IPS DF 19.7 (cell line): ENCODE measurements around the gene SCN1A.
A peak's percentile ranks its signal among the peaks of the same experiment; 100 is the strongest.

Experiments used
- DNase-seq: peaks from one replicate; pipeline ENCODE4 v3.0.0-alpha.2; 2013; ENCODE audit warnings: low read depth, low spot score

Gene SCN1A

GRCh38 chr2:165970663-165971062 lies 157.2 kb downstream of the SCN1A start:
- no peak for DNase-seq

DNA sequence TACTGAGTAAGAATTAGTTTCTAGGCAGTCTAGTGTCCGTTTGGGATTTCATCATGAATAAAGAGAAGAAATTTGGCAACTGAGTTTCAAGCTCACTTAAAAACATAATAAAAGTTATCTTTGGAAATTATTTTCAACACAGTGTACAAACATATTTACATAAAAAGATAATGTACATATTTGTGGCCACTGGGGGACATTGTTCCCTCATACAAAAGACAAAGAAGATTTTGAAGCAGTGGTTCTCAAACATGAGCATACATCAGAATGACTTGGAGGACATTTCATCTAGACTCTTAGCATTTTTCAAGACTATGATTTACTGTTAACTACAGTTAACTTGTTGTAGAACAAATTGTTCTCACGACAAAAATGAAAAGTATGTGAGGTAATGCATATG lies 158.6 kb downstream of the SCN1A start:
- no peak for DNase-seq

GRCh38 chr2:165967746-165968145 lies 160.1 kb downstream of the SCN1A start:
- no peak for DNase-seq

DNA sequence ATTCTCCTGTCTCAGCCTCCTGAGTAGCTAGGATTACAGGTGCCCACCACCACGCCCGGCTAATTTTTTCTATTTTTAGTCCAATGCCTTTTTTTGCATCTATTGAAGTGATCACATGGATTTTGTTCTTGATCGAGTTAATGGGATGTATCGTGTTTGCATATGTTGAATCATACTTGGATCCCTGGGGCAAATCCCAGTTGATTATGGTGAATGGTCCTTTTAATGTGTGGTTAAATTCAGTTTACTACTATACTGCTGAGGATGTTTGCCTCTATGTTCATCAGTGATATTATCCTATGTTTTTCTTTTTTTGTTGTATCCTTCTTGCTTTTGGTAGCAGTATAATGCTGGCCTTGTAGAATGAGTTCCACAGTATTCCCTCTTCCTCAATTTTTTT lies 166.0 kb downstream of the SCN1A start:
- no peak for DNase-seq

- no peak for DNase-seq
These were observed 168.4 kb downstream of the SCN1A start for GRCh38 chr2:165959371-165959770.

DNA sequence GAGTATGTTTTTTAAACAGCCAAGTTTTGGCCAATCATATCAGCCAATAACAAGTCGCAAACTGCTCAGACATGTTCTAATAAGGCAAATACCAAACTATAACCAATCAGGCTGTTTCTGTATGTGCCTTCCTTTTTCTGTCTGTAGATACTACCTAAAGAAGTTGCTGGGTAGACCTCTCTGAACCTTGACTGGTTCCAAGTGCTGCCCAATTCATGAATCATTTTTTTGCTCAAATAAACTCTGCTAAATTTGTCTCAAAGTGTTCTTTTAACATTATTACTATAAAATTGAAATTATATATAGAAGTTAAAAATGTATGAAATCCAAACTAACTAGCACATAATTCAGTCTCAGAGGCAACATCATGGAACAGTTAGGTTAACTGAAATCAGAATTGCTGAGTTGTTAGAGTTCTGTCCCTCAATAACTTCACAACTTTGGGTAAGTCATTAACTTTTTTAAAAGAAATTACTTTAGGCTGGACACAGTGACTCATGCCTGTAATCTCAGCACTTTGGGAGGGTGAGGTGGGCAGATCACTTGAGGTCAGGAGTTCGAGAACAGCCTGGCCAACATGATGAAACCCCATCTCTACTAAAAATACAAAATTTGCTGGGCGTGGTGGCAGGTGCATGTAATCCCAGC lies 169.4 kb downstream of the SCN1A start:
- DNase-seq, result no peak

DNA sequence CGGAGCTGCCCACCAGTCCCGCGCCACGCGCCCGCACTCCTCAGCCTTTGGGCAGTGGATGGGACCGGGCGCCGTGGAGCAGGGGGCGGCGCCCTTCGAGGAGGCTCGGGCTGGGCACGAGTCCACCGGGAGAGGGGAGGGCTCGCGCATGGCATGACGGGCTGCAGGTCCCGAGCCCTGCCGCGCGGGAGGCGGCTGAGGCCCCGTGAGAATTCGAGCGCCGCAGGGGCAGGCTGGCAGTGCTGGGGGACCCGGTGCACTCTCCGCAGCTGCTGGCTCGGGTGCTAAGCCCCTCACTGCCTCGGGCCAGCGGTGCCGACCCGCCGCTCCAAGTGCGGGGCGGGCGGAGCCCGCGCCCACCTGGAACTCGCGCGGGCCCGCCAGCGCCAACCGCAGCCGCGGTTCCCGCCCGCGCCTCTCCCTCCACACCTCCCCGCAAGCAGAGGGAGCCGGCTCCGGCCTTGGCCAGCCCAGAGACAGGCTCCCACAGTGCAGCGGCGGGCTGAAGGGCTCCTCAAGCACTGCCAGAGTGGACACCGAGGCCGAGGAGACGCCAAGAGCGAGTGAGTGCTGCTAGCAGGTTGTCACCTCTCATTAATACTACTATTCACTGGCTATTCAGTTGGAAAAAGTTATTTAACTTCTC lies 170.7 kb downstream of the SCN1A start:
- DNase-seq, result no peak

- DNase-seq, result peak; percentile 86
These were observed 173.9 kb downstream of the SCN1A start, which contains the start of gene TTC21B for GRCh38 chr2:165953655-165954606. TTC21B (minus strand) TSS chr2:165953776; CDS start chr2:165953705, 71 bp downstream.

DNA sequence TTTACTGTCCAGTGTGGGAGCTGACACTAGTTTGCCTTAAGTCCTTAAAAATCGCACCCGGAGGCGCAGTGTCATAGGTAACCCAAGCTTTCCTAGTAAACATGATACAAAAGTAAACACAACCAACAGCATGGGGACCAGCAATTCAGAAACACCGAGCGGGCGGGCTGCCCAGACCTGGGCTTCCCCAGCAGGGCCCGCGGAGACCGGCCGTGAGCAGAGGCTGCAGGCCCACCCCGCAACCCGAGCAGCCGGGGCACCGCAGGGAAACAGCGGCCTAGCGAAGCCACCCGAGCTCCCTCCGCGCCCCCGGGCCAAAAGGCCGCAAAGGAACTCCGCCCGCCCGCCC lies 174.5 kb downstream of the SCN1A start:
- no peak for DNase-seq

DNA sequence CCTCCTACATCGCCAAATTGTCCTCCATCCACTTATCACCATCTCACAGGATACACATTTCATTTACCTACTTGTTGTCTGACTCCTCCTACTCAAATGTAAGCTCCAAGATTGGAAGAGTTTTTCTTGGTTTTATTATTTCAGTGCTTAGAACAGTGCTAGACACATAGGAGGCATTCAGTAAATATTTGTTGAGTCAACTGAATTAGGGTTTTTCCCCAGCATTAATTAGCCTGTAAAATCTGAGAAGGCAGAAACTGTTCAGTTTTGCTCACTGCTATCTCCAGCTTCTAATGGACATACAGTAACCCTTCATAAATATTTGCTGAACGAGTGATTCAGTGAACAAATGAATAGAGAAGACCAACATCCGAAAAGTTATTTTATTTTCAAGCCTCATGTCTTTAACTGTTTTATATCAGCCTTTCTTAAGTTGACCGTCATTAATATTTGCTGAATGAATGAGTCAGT lies 175.0 kb downstream of the SCN1A start:
- no peak for DNase-seq

DNA sequence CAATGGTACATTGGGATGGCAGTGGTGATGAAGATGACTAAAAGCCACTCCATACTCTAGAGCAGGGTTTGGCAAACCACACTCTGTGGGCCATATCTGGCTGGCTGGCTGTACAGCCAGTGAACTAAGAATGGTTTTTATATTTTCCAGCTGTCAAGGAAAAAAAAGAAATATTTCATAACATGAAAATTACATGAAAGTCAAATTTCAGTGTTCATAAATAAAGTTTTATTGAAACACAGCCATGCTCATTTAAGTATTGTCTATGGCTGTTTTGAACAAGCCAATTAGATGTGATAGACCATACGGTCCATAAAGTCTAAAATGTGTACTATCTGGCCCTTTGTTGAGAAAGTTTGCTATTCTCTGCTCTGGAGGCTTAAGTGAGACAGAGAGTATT lies 175.7 kb downstream of the SCN1A start:
- DNase-seq, result no peak

DNA sequence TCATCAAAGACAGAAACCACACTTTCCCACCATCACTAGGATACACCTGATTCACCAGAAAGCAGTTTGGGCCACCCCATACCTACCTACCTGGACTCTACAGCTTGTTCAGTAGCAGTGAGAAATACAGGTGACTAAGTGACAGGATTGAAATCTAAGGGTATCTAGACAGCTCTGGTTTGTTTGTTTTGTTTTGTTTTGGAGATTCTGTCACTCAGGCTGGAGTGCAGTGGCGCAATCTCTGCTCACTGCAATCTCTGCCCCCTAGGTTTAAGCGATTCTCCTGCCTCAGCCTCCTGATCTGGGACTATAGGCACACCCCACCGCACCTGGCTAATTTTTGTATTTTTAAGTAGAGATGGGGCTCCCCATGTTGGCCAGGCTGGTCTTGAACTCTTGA lies 177.4 kb downstream of the SCN1A start:
- DNase-seq, result no peak

DNA sequence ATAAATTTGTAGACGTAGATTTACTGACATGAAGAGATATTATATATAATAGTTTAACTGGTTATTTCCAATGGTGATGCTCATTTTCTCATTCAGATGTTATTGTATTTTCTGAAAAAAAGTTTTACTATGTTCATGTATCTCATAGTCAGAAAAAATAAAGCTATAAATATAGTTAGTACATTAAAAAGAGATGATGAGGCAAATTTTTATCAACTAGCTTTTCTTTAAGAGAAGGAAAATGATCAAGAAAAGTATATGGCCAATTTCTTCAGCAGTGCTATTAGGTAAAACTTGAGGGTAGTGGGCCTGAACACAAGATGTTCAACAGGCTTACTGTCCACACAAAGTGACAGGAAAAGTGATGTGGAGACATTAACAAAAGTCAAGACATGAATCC lies 186.0 kb downstream of the SCN1A start:
- DNase-seq, result no peak

- DNase-seq, result no peak
These were observed 189.6 kb downstream of the SCN1A start for GRCh38 chr2:165938237-165938636.
